Measurements from ENCODE around the gene MRPL12.

MRPL12 gene

GRCh38 chr17:81712468-81713003, 9.4 kb downstream of the MRPL12 start:
- Histone ChIP-seq H3K27me3 (ENCODE audit: insufficient read depth, low read length) (no peaks in the 10 kb centered on the region), H3K4me3 (ENCODE audit: low read depth, low read length) (peak overlapping the region; percentile 95), H3K27ac (ENCODE audit: low read depth, low read length) (no peak overlapping the region), H2AFZ (ENCODE audit: low read length, unreplicated experiment) (peak overlapping the region; percentile 89), H3K36me3 (ENCODE audit: insufficient read depth, low read length) (no peaks in the 10 kb centered on the region), H3K4me1 (ENCODE audit: control insufficient read depth, insufficient read depth, low read length, unreplicated experiment) (peaks cover 14% of the 10 kb centered on the region), H3K79me2 (ENCODE audit: control insufficient read depth, insufficient read depth, low read length, unreplicated experiment) (peaks cover 4% of the 10 kb centered on the region)

GRCh38 chr17:81713004-81713555, 9.9 kb downstream of the MRPL12 start:
- no peaks in the 10 kb centered on the region for H3K27me3 ChIP-seq (ENCODE audit: insufficient read depth, low read length)
- no peaks in the 10 kb centered on the region for H3K36me3 ChIP-seq (ENCODE audit: insufficient read depth, low read length)
- H2AFZ ChIP-seq (ENCODE audit: low read length, unreplicated experiment) = no peak overlapping the region
- H3K4me3 ChIP-seq (ENCODE audit: low read depth, low read length) = peak overlapping the region; percentile 95
- H3K4me1 ChIP-seq (ENCODE audit: control insufficient read depth, insufficient read depth, low read length, unreplicated experiment) = peaks cover 14% of the 10 kb centered on the region
- no peak overlapping the region for H3K27ac ChIP-seq (ENCODE audit: low read depth, low read length)
- H3K79me2 ChIP-seq (ENCODE audit: control insufficient read depth, insufficient read depth, low read length, unreplicated experiment) = peaks cover 4% of the 10 kb centered on the region

- no peak overlapping the region for H3K27ac ChIP-seq (ENCODE audit: low read depth, low read length)
- peak overlapping the region; percentile 95 for H3K4me3 ChIP-seq (ENCODE audit: low read depth, low read length)
- H3K4me1 ChIP-seq (ENCODE audit: control insufficient read depth, insufficient read depth, low read length, unreplicated experiment) = peaks cover 14% of the 10 kb centered on the region
- no peaks in the 10 kb centered on the region for H3K36me3 ChIP-seq (ENCODE audit: insufficient read depth, low read length)
- H3K27me3 ChIP-seq (ENCODE audit: insufficient read depth, low read length) = no peaks in the 10 kb centered on the region
- peaks cover 4% of the 10 kb centered on the region for H3K79me2 ChIP-seq (ENCODE audit: control insufficient read depth, insufficient read depth, low read length, unreplicated experiment)
- H2AFZ ChIP-seq (ENCODE audit: low read length, unreplicated experiment) = no peak overlapping the region
Measured at GRCh38 chr17:81713556-81714411, 10.6 kb downstream of the MRPL12 start.

- peaks cover 4% of the 10 kb centered on the region for H3K79me2 ChIP-seq (ENCODE audit: control insufficient read depth, insufficient read depth, low read length, unreplicated experiment)
- H2AFZ ChIP-seq (ENCODE audit: low read length, unreplicated experiment) = no peak overlapping the region
- no peaks in the 10 kb centered on the region for H3K27me3 ChIP-seq (ENCODE audit: insufficient read depth, low read length)
- H3K27ac ChIP-seq (ENCODE audit: low read depth, low read length) = no peak overlapping the region
- peaks cover 14% of the 10 kb centered on the region for H3K4me1 ChIP-seq (ENCODE audit: control insufficient read depth, insufficient read depth, low read length, unreplicated experiment)
- no peak overlapping the region for H3K4me3 ChIP-seq (ENCODE audit: low read depth, low read length)
- H3K36me3 ChIP-seq (ENCODE audit: insufficient read depth, low read length) = no peaks in the 10 kb centered on the region
Measured at GRCh38 chr17:81714412-81715106, 11.4 kb downstream of the MRPL12 start.

GRCh38 chr17:81715107-81715871, 12.1 kb downstream of the MRPL12 start:
- Histone ChIP-seq H3K27ac (ENCODE audit: low read depth, low read length) (no peak overlapping the region), H3K4me1 (ENCODE audit: control insufficient read depth, insufficient read depth, low read length, unreplicated experiment) (peaks cover 12% of the 10 kb centered on the region), H3K36me3 (ENCODE audit: insufficient read depth, low read length) (no peaks in the 10 kb centered on the region)

GRCh38 chr17:81715872-81716673, 12.9 kb downstream of the MRPL12 start:
- peaks cover 4% of the 10 kb centered on the region for H3K79me2 ChIP-seq (ENCODE audit: control insufficient read depth, insufficient read depth, low read length, unreplicated experiment)
- no peaks in the 10 kb centered on the region for H3K27me3 ChIP-seq (ENCODE audit: insufficient read depth, low read length)
- no peaks in the 10 kb centered on the region for H3K36me3 ChIP-seq (ENCODE audit: insufficient read depth, low read length)
- H3K27ac ChIP-seq (ENCODE audit: low read depth, low read length) = no peak overlapping the region
- no peak overlapping the region for H2AFZ ChIP-seq (ENCODE audit: low read length, unreplicated experiment)
- H3K4me3 ChIP-seq (ENCODE audit: low read depth, low read length) = no peak overlapping the region
- peaks cover 4% of the 10 kb centered on the region for H3K4me1 ChIP-seq (ENCODE audit: control insufficient read depth, insufficient read depth, low read length, unreplicated experiment)

More at GRCh38 chr17:81715107-81715871, 12.1 kb downstream of the MRPL12 start:
- Histone ChIP-seq H3K27me3 (ENCODE audit: insufficient read depth, low read length) (no peaks in the 10 kb centered on the region), H2AFZ (ENCODE audit: low read length, unreplicated experiment) (no peak overlapping the region), H3K4me3 (ENCODE audit: low read depth, low read length) (no peak overlapping the region), H3K79me2 (ENCODE audit: control insufficient read depth, insufficient read depth, low read length, unreplicated experiment) (peaks cover 4% of the 10 kb centered on the region)

- no peaks in the 10 kb centered on the region for H3K36me3 ChIP-seq (ENCODE audit: insufficient read depth, low read length)
- H3K4me3 ChIP-seq (ENCODE audit: low read depth, low read length) = no peak overlapping the region
- H3K27me3 ChIP-seq (ENCODE audit: insufficient read depth, low read length) = no peaks in the 10 kb centered on the region
- no peak overlapping the region for H3K27ac ChIP-seq (ENCODE audit: low read depth, low read length)
- no peak overlapping the region for H2AFZ ChIP-seq (ENCODE audit: low read length, unreplicated experiment)
- H3K79me2 ChIP-seq (ENCODE audit: control insufficient read depth, insufficient read depth, low read length, unreplicated experiment) = peaks cover 4% of the 10 kb centered on the region
- no peaks in the 10 kb centered on the region for H3K4me1 ChIP-seq (ENCODE audit: control insufficient read depth, insufficient read depth, low read length, unreplicated experiment)
Measured at GRCh38 chr17:81716674-81716996, 13.5 kb downstream of the MRPL12 start.

- no peak overlapping the region for H3K27ac ChIP-seq (ENCODE audit: low read depth, low read length)
- no peak overlapping the region for H3K4me3 ChIP-seq (ENCODE audit: low read depth, low read length)
- no peaks in the 10 kb centered on the region for H3K27me3 ChIP-seq (ENCODE audit: insufficient read depth, low read length)
- H3K79me2 ChIP-seq (ENCODE audit: control insufficient read depth, insufficient read depth, low read length, unreplicated experiment) = peaks cover 4% of the 10 kb centered on the region
- H3K4me1 ChIP-seq (ENCODE audit: control insufficient read depth, insufficient read depth, low read length, unreplicated experiment) = peaks cover 4% of the 10 kb centered on the region
- H3K36me3 ChIP-seq (ENCODE audit: insufficient read depth, low read length) = no peaks in the 10 kb centered on the region
- H2AFZ ChIP-seq (ENCODE audit: low read length, unreplicated experiment) = no peak overlapping the region
Measured at GRCh38 chr17:81717049-81717765, 14.0 kb downstream of the MRPL12 start.

GRCh38 chr17:81717766-81718089, 14.6 kb downstream of the MRPL12 start:
- no peaks in the 10 kb centered on the region for H3K36me3 ChIP-seq (ENCODE audit: insufficient read depth, low read length)
- peaks cover 9% of the 10 kb centered on the region for H3K4me1 ChIP-seq (ENCODE audit: control insufficient read depth, insufficient read depth, low read length, unreplicated experiment)
- no peak overlapping the region for H2AFZ ChIP-seq (ENCODE audit: low read length, unreplicated experiment)
- H3K27me3 ChIP-seq (ENCODE audit: insufficient read depth, low read length) = no peaks in the 10 kb centered on the region
- no peak overlapping the region for H3K27ac ChIP-seq (ENCODE audit: low read depth, low read length)
- H3K79me2 ChIP-seq (ENCODE audit: control insufficient read depth, insufficient read depth, low read length, unreplicated experiment) = peaks cover 2% of the 10 kb centered on the region
- no peak overlapping the region for H3K4me3 ChIP-seq (ENCODE audit: low read depth, low read length)

Measured in ACC112 (cell line).